Measurements from ENCODE around the gene GNA12.
"Not testable (repeated sequence)": the region's sequence is repeated elsewhere in the genome, so short reads cannot be mapped to it uniquely, and the experiment has no call there.

GNA12 gene

GRCh38 chr7:2687338-2687869, 156.7 kb downstream of the GNA12 start:
- Histone ChIP-seq H3K4me3 (ENCODE audit: low read length) (peak overlapping the region; percentile 42), H3K9ac (ENCODE audit: low read length) (no peak overlapping the region), H3K27ac (ENCODE audit: low read length) (no peak overlapping the region), H3K4me1 (ENCODE audit: control insufficient read depth, low read depth, low read length) (peaks cover 3% of the 10 kb centered on the region), H3K9me3 (ENCODE audit: control insufficient read depth, low read depth, low read length) (no peaks in the 10 kb centered on the region), H3K27me3 (ENCODE audit: control insufficient read depth, insufficient read depth, low read length) (peaks cover 45% of the 10 kb centered on the region), H3K36me3 (ENCODE audit: control insufficient read depth, low read depth, low read length) (no peaks in the 10 kb centered on the region)

- no peak overlapping the region for H3K4me3 ChIP-seq (ENCODE audit: low read length)
- no peak overlapping the region for H3K27ac ChIP-seq (ENCODE audit: low read length)
- peaks cover 45% of the 10 kb centered on the region for H3K27me3 ChIP-seq (ENCODE audit: control insufficient read depth, insufficient read depth, low read length)
- H3K9ac ChIP-seq (ENCODE audit: low read length), result no peak overlapping the region
- H3K36me3 ChIP-seq (ENCODE audit: control insufficient read depth, low read depth, low read length), result no peaks in the 10 kb centered on the region
- H3K9me3 ChIP-seq (ENCODE audit: control insufficient read depth, low read depth, low read length), result no peaks in the 10 kb centered on the region
- H3K4me1 ChIP-seq (ENCODE audit: control insufficient read depth, low read depth, low read length), result peaks cover 3% of the 10 kb centered on the region
Observed at GRCh38 chr7:2686101-2686500, 158.0 kb downstream of the GNA12 start.

- no peak overlapping the region for H3K27ac ChIP-seq (ENCODE audit: low read length)
- H3K4me3 ChIP-seq (ENCODE audit: low read length), result no peak overlapping the region
- H3K36me3 ChIP-seq (ENCODE audit: control insufficient read depth, low read depth, low read length), result no peaks in the 10 kb centered on the region
- H3K27me3 ChIP-seq (ENCODE audit: control insufficient read depth, insufficient read depth, low read length), result peaks cover 36% of the 10 kb centered on the region
- no peaks in the 10 kb centered on the region for H3K9me3 ChIP-seq (ENCODE audit: control insufficient read depth, low read depth, low read length)
- H3K9ac ChIP-seq (ENCODE audit: low read length), result no peak overlapping the region
- H3K4me1 ChIP-seq (ENCODE audit: control insufficient read depth, low read depth, low read length), result peaks cover 3% of the 10 kb centered on the region
Observed at GRCh38 chr7:2684501-2684900, 159.6 kb downstream of the GNA12 start.

GRCh38 chr7:2681929-2682799, 161.9 kb downstream of the GNA12 start:
- Histone ChIP-seq H3K9me3 (ENCODE audit: control insufficient read depth, low read depth, low read length) (no peaks in the 10 kb centered on the region), H3K36me3 (ENCODE audit: control insufficient read depth, low read depth, low read length) (no peaks in the 10 kb centered on the region), H3K4me1 (ENCODE audit: control insufficient read depth, low read depth, low read length) (no peaks in the 10 kb centered on the region), H3K9ac (ENCODE audit: low read length) (no peak overlapping the region), H3K27ac (ENCODE audit: low read length) (no peak overlapping the region), H3K4me3 (ENCODE audit: low read length) (no peak overlapping the region), H3K27me3 (ENCODE audit: control insufficient read depth, insufficient read depth, low read length) (peaks cover 12% of the 10 kb centered on the region)

GRCh38 chr7:2680792-2681490, 163.2 kb downstream of the GNA12 start:
- Histone ChIP-seq H3K9me3 (ENCODE audit: control insufficient read depth, low read depth, low read length) (no peaks in the 10 kb centered on the region), H3K4me3 (ENCODE audit: low read length) (no peak overlapping the region), H3K9ac (ENCODE audit: low read length) (no peak overlapping the region), H3K27ac (ENCODE audit: low read length) (no peak overlapping the region), H3K36me3 (ENCODE audit: control insufficient read depth, low read depth, low read length) (no peaks in the 10 kb centered on the region), H3K4me1 (ENCODE audit: control insufficient read depth, low read depth, low read length) (no peaks in the 10 kb centered on the region), H3K27me3 (ENCODE audit: control insufficient read depth, insufficient read depth, low read length) (peaks cover under 1% of the 10 kb centered on the region)

GRCh38 chr7:2680256-2680655, 163.9 kb downstream of the GNA12 start:
- no peaks in the 10 kb centered on the region for H3K9me3 ChIP-seq (ENCODE audit: control insufficient read depth, low read depth, low read length)
- no peaks in the 10 kb centered on the region for H3K36me3 ChIP-seq (ENCODE audit: control insufficient read depth, low read depth, low read length)
- H3K27ac ChIP-seq (ENCODE audit: low read length), result no peak overlapping the region
- H3K27me3 ChIP-seq (ENCODE audit: control insufficient read depth, insufficient read depth, low read length), result no peaks in the 10 kb centered on the region
- no peaks in the 10 kb centered on the region for H3K4me1 ChIP-seq (ENCODE audit: control insufficient read depth, low read depth, low read length)
- H3K4me3 ChIP-seq (ENCODE audit: low read length), result no peak overlapping the region
- no peak overlapping the region for H3K9ac ChIP-seq (ENCODE audit: low read length)

GRCh38 chr7:2679135-2680127, 164.7 kb downstream of the GNA12 start:
- H3K27me3 ChIP-seq (ENCODE audit: control insufficient read depth, insufficient read depth, low read length); H3K9ac ChIP-seq (ENCODE audit: low read length); H3K27ac ChIP-seq (ENCODE audit: low read length); H3K36me3 ChIP-seq (ENCODE audit: control insufficient read depth, low read depth, low read length); H3K4me1 ChIP-seq (ENCODE audit: control insufficient read depth, low read depth, low read length); H3K4me3 ChIP-seq (ENCODE audit: low read length); H3K9me3 ChIP-seq (ENCODE audit: control insufficient read depth, low read depth, low read length): not testable (repeated sequence)

GRCh38 chr7:2678454-2678853, 165.7 kb downstream of the GNA12 start:
- H3K36me3 ChIP-seq (ENCODE audit: control insufficient read depth, low read depth, low read length); H3K27me3 ChIP-seq (ENCODE audit: control insufficient read depth, insufficient read depth, low read length); H3K4me1 ChIP-seq (ENCODE audit: control insufficient read depth, low read depth, low read length); H3K9ac ChIP-seq (ENCODE audit: low read length); H3K9me3 ChIP-seq (ENCODE audit: control insufficient read depth, low read depth, low read length); H3K4me3 ChIP-seq (ENCODE audit: low read length); H3K27ac ChIP-seq (ENCODE audit: low read length): not testable (repeated sequence)

All from iPS-18a (cell line).